UCSD-AML1 (cell line): Measurements from ENCODE around the gene PARP15.
"Not testable (repeated sequence)": the region's sequence is repeated elsewhere in the genome, so short reads cannot be mapped to it uniquely, and the experiment has no call there.

Experiments
- DNase-seq: peaks from one replicate; lab custom pipeline; 2025; ENCODE audit not compliant: unreplicated experiment; lab: John Stamatoyannopoulos, UW

The PARP15 gene

GRCh38 chr3:122615303-122615702, 37.9 kb downstream of the PARP15 start:
- DNase-seq, result no peak

GRCh38 chr3:122618614-122619013, 41.2 kb downstream of the PARP15 start:
- DNase-seq, result no peak

GRCh38 chr3:122619040-122619439, 41.6 kb downstream of the PARP15 start:
- DNase-seq, result no peak

- no peak for DNase-seq
Observed at GRCh38 chr3:122620399-122620798, 42.9 kb downstream of the PARP15 start.

GRCh38 chr3:122621112-122621511, 43.7 kb downstream of the PARP15 start:
- no peak for DNase-seq

- DNase-seq, result no peak
Observed at GRCh38 chr3:122623031-122623829, 45.8 kb downstream of the PARP15 start.

- no peak for DNase-seq
Observed at GRCh38 chr3:122626515-122627180, 49.2 kb downstream of the PARP15 start.

GRCh38 chr3:122627301-122627700, 49.9 kb downstream of the PARP15 start:
- DNase-seq, result no peak

GRCh38 chr3:122628567-122628966, 51.1 kb downstream of the PARP15 start:
- no peak for DNase-seq

GRCh38 chr3:122629763-122630162, 52.3 kb downstream of the PARP15 start:
- DNase-seq, result no peak

- DNase-seq, result no peak
Observed at GRCh38 chr3:122635789-122636188, 58.3 kb downstream of the PARP15 start.

GRCh38 chr3:122636697-122637096, 59.2 kb downstream of the PARP15 start:
- DNase-seq, result no peak

GRCh38 chr3:122640437-122640999, 63.1 kb downstream of the PARP15 start:
- DNase-seq, result no peak

- no peak for DNase-seq
Observed at GRCh38 chr3:122642935-122643334, 65.5 kb downstream of the PARP15 start.

GRCh38 chr3:122646146-122646988, 68.9 kb downstream of the PARP15 start:
- no peak for DNase-seq

GRCh38 chr3:122651233-122651907, 73.9 kb downstream of the PARP15 start:
- DNase-seq, result not testable (repeated sequence)

- DNase-seq, result not testable (repeated sequence)
Observed at GRCh38 chr3:122651962-122652361, 74.5 kb downstream of the PARP15 start.

GRCh38 chr3:122658336-122658735, 80.9 kb downstream of the PARP15 start:
- not testable (repeated sequence) for DNase-seq

GRCh38 chr3:122660297-122660974, 83.0 kb downstream of the PARP15 start:
- DNase-seq, result no peak

GRCh38 chr3:122661633-122662032, 84.2 kb downstream of the PARP15 start:
- DNase-seq, result no peak
